Renal cortex interstitium (tissue), 11 donors: ENCODE measurements around the gene MSH3. TPM values are rescaled to one million over a fixed set of nuclear protein-coding genes. Genes with fewer than 3 reads are reported as not detected.
A peak's percentile ranks its signal among the peaks of the same experiment; 100 is the strongest.

Experiments used
- DNase-seq, 11 donors: peaks; one replicate each; pipeline ENCODE4 v3.0.0-alpha.2; 2013; ENCODE audit warnings: low read depth in 9 of 11, low spot score in 4 of 11; ENCODE audit errors: extremely low read depth in 1 of 11
- polyA plus RNA-seq, 3 donors: library from polyadenylated mRNA; unstranded; fragments of 120-200 nt; gene quantifications; one replicate each; pipeline ENCODE4 v1.2.1, GENCODE V29; 2013; ENCODE audit not compliant: insufficient read length in 3 of 3

Gene MSH3
- polyA plus RNA-seq, 3 donors = 21.5 to 25.7 (median 23.8) TPM

DNA sequence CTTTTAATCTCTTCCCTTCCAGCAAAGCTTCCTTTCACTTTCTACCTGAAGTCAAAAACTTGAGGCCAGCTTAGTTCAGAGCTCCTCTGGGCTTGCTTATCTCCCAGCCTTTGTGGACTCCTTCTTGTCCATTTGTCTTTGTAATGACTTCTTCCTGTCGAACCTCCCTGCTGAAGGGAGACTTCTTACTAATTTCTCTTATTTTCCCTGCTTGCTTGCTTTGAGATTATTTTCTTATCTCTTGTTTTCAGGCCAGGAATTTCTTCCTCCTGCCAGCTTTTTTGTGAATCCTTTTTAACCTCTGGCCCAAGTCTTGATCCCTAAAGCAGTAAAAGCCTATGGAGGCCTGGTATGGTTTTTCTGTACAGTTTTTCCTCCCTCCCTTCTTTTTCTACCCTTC lies 47.1 kb downstream of the MSH3 start:
- DNase-seq = no peak

DNA sequence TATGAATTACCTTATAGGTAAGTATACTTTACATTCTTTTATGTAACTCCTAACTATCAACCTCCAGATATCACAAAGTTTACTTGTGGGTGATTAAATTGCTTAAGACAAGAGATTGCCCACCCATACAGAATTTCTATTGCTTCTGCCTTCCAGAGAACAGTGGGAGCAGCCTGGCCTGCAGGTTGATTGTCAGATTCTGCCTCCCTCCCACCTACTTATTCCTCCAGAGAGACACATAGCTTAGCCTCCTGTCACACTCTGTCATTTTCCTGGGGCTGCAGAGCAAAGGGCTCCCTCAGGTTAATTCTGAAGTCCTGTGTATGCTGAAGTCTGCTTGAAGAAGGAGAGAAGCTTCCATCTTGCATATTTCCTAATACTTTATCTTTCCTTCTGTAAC lies 48.8 kb downstream of the MSH3 start:
- no peak for DNase-seq

DNA sequence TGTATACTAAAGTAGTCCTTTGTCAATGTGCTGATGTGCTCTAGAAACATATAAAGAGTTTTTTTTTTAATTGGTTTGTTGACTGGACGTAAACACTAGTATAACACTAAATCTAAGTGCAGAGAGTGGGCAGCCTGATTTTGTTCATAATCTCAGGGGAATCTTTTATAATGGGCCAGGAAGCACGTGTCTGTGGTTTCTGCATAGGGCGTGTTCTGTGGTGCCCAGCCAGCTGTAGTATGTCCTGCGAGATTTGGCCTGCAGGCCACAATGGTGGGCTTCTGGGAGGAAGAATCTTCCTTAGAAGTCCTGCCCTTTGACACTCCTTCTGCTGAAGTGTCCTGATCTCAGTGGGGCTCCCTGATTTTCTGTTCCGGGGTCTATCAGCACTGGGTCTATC lies 49.3 kb downstream of the MSH3 start:
- DNase-seq = no peak

DNA sequence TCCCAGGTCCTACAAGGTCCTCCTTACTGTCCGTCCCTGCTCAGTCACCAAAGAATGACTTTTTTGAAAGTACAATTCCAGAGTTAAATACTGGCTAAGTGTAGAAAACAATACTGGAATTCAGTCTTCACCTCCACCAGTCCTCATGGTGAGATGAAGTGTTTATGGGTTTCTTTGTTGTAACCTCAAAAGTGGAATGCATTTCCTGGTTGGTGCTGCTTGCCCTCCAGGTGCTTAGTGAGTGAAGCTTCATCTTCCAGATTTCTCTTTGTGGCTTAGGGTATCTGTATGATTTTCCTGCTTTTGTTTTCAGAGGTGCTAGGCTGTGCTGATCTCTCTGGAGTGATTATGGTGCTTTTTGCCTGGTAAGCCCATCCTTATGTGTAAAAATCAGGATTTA lies 49.8 kb downstream of the MSH3 start:
- DNase-seq = no peak

DNA sequence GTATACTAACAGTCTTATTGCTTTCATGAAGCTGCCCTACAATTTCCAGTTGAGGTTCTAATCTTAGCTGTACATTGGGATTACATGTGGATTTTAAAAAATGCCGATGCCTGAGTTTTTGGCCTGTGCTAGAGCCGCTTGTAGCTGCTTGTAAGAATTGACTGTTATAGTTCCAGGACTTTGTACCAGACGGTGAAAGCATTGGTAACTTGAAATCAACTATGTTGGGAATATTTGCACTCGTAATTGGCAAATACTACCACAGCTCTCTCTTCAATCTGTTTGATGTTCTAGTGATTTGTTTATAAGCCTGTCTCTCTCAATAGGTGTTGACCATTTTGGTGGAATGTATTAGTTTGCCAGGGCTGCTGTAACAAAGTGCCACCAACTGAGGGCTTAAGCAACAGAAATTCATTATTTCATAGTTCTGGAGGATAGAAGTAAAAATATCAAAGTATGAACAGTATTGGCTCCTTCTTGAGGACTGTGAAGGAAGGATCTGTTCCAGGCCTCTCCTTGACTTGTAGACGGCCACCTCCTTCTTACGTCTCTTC lies 50.8 kb downstream of the MSH3 start:
- DNase-seq = no peak

DNA sequence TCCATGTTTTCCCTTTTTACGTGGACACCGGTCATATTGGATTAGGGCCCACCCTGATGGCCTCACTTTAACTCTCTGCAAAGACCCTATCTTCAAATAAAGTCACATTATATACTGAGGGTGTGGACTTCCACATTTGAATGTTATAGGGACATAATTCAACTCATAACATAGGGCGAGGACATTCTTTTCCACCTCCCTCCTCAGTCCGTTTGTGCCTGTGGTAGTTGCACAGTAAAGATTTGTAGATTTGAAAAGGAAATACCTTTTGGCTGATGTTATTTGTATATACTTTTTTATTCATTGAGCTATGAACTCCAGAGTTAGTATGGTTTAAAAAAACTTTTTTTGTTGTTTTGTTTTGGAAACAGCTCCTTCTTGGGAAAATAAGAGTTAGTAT lies 51.3 kb downstream of the MSH3 start:
- DNase-seq = no peak

DNA sequence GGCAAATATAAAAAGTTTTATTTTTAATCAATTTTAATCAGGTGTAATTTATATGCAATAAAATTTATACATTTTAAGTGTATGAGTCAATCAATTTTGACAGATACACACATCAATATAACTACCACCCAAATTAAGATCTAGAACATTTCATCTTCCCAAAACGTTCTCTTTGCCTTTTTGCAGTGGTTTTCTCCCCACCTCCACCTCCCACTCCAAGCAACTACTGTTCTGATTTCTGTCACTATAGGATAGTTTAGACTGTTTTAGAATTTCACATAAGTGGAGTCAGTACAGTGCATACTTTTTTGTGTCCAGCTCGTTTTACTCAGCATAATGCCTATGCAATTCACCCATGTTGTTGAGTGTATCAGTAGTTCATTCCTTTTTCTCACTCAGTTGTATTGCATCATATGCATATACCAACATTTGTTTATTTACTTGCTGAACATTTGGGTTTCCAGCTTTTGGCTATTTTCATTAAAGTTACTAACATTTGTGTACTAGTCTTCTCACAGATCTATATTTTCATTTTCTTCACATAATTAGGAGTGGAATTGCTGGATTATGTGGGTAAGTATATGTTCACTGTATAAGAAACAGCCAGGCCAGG lies 52.5 kb downstream of the MSH3 start:
- no peak for DNase-seq

DNA sequence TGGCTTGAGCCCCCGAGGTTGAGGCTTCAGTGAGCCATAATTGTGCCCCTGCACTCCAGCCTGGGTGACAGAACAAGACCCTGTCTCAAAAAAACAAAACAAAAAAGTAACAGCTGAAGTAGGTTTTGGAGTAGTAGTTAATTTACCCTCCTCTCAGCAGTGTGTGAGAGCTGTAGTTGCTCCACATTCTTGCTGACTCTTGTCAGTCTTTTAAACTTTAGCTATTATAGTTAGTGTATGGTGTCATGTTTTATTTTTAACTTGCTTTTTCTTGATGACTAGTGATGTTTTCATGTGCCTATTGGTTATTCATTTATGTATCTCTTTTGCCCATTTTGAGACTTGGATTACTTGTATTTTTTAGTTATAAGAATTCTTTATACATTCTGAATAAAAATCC lies 53.2 kb downstream of the MSH3 start:
- DNase-seq = no peak

DNA sequence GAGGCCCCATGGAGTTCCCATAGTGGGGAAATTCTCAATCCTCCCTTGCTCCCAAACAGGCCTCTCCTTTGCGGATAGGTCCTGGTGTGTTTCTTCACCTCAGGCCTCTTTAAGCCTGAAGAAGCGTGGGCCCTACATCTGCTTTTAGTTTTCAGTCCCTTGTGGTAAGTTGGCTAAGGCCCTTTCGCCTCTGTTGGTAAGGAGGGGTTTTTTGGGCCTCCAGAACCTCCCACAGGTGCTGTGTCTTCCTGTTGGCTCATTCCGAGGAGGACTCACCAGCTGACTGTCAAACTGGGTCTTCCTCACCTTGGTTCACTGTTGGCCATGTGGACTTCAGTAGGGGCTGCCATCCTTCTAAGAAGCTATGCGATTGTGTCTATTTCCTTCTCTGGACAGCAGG lies 56.8 kb downstream of the MSH3 start:
- DNase-seq = no peak

DNA sequence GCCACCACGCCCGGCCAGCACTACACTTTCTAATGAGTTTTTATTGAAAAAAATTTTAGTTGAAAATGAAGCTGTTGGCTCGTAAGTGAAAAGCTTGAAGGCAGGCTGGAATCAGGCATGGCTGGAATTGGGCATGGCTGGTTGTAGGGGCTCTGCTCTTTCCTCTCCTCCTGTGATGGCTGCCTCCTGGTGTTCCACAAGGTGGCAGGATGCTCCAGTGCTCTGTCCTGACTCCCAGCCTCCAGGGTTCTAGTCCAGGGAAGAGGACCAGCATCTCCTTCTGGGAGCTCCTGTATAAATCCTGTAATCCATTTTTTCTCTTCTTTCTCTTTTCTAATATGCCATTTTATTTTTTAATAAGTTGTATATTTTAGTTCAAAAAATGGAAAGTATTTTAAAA lies 57.5 kb downstream of the MSH3 start:
- DNase-seq = peak in 2 of 11 donors; percentile 6 to 7

DNA sequence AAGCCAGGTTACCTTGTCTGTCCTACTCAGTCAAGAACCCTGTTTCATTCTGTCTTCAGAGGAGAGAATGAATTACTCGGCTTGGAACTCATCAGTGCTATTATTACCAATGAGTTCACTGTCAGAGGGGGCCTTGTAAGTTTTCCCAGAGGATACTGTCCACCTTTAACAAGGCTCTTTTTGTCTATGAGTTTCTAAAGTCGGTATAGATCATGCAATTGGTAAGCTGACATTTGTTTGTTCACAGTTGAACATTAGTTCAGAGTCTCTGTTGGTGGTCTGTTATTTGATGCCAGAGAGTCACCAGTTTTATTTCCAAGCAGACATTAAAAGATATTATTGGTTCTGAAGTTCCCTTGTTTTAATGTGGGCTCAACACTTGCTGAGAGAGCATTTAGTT lies 58.5 kb downstream of the MSH3 start:
- no peak for DNase-seq

DNA sequence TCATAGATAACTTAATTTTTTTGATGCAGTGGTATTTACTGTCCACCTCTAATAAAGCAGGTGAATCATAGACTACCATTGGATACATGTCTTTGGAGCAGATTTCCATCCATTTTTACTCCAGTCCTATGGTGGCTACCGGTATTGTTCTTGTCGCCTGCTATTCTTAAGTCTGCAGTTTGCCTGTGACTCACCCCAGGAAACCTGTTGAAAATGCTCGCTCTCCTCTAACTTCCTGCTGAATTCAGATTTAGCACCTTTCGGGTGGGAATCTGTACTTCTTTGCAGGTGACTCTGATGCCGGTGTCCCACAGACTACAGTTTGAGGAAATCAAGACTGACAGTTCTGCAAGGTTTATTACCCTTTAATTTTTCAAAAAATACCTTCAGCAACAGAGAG lies 59.2 kb downstream of the MSH3 start:
- no peak for DNase-seq

DNA sequence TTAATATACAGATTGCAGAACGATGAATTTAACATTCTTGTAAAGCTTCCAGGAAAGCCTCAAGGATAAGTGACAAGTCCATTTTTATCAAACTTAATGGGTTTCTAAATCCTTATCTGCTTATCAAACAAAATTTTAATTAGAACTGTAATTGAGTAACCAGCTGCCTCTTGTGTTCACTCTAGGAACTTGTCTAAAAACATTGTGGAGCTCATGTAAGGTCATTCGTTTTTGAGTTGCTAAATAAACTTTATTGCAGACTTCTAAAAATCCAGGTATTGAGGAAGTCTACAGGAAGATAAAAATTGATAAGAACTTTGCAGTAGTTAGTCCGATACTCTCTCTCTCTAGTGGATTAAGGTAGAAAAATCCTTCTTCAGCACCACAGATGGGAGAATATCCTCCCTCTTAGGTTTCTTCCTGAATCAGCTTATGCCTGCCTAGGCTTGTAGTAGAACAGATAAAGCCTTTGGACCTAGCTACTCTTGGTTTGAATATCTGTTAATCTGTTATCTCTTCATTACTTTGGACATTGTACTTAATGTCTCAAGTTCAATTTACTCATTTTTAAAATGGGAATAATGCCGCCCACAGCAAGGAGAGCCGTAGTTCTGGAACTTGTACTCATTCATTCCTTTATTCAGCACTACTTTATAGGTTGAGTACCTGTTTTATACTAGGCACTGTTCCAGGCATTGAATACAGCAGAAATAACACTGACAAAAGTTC lies 60.3 kb downstream of the MSH3 start:
- no peak for DNase-seq

DNA sequence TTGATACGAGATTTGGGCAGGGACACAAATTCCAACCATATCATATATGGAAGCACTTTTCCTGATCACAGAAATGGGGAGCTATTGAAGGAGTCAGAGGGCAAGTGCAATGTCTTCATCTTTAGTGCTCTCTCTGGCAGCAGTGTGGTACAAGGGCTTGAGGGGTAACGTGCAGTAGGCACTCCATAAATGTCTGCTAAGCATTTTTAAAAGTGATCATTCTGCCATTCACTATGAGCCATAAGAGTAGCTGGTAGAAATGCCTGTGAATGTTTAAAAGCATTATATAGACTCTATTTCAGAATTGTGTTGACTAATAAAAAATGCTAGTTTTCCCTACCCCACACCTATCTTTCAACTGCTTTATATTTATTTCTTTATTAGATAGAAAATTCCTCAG lies 61.4 kb downstream of the MSH3 start:
- DNase-seq = no peak

DNA sequence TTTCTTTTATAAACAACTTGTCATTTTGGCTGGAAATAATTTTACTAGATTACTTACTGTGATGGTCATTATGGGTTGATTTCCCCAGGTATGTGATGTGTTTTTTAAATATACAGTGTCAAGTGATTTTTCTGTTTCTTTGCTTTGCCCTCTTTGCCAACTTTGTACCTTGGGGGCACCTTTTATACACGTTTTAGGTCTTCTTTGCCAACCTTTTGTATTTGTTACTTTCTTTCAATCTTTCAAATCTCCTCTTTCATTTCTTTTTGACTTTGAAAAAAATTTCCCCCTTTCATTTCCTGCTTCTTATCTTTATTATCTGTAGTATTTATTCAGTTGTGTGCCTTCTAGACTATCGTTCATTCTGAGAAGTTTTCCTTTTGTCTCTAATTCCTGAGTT lies 65.7 kb downstream of the MSH3 start:
- no peak for DNase-seq

DNA sequence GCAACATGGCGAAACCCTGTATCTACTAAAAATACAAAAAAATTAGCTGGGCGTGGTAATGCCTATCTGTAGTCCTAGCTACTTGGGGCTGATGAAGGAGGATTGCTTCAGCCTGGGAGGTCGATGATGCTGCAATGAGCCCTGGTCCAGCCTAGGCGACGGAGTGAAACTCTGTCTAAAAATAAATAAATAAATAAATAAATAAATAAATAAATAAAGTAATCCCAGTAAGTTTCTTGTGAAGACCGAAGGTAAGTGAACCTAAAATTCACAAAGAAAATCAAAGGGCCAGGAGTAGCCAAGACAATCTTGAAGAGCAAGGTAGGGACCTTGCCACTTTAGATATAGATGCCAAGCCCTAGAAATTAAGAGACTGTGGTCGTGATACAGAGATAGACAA lies 68.5 kb downstream of the MSH3 start:
- DNase-seq = no peak

DNA sequence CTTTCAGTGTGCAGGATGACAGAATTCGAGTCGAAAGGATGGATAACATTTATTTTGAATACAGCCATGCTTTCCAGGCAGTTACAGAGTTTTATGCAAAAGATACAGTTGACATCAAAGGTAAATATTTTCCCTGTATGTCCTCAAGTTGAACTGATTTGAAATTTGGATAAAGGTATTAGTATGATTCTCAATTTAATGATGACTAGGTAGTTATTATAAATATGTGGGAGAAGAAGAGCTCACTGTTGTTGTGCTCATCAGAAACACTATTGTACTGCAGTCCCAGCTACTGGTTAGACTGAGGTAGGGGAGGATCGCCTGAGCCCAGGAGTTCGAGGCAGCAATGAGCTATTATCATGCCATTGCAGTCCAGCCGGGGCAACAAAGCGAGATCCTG lies 71.0 kb downstream of the MSH3 start:
- no peak for DNase-seq

DNA sequence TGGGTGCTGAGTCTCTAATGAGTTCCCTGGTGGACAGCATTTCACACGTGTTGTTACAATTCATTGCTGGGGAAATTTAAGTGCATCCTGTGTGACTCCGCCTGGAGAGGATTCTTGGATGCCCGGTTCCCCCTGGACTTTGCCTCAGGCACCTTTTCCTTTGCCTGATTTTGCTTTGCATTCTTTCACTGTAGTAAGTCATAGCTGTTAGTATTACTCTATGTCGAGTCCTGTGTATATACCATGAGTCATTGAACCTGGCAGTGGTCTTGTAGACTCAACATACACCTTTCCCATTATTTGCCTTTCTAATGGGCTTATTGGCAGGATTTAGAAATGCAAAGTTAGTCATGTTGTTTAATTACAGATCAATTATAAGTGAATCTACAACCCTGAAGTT lies 82.3 kb downstream of the MSH3 start:
- DNase-seq = no peak

DNA sequence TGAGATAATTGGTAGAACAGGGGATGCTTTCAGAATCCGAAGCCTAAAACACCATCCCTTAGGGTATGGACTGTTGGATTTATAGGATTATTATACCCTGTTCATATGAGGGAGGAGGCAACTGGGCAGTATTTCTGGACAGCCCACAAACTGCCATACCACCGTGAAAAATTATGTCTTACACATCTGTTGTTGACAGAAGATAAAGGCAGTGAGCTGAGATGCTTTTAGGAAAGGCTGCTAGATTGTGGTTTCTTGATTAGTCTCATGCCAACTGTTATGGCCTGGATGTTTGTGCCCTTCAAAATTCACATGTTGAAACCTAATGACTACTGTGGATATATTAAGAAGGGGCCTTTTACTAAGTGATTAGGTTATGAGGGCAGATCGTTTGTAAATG lies 84.0 kb downstream of the MSH3 start:
- no peak for DNase-seq

DNA sequence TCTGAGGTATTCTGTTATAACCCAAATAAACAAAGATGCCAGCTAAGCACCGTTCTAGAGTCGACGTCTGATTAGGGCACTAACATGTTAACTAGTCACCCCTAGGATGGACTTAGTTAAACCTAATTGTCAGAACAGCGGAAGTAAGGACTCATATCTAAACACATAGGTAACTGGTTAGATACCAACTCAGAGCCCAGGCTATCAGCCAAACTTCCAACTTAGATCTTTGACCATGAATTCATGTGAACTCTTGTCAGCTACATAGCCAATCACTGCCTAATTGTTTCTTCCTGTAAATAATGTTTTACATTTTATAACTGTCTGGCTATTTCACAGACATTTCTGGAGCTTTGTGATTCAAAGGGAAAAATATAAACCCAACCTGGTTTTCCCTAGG lies 84.6 kb downstream of the MSH3 start:
- no peak for DNase-seq

DNA sequence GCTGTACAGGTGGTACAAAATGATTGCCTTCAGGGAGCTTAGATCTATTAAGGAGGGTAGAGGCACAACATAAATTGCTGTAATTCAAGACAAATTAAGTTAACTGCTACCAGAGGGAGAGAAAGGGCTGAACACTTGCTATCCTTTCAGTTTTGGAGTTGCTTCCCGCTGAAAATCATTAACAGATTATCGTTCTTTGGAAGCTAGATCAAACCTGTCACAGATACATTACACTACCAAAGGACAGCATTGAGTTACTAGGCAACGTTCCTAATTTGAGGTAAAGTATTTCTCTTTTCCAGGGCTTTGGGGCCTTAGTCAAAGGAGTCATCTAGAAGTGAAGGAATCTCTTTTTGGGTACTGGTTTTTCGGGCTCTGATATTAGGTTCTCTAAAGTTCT lies 85.0 kb downstream of the MSH3 start:
- DNase-seq = no peak
